ENCODE results near the gene HCAR3.
"Not testable (repeated sequence)": the region's sequence is repeated elsewhere in the genome, so short reads cannot be mapped to it uniquely, and the experiment has no call there.

Gene HCAR3

DNA sequence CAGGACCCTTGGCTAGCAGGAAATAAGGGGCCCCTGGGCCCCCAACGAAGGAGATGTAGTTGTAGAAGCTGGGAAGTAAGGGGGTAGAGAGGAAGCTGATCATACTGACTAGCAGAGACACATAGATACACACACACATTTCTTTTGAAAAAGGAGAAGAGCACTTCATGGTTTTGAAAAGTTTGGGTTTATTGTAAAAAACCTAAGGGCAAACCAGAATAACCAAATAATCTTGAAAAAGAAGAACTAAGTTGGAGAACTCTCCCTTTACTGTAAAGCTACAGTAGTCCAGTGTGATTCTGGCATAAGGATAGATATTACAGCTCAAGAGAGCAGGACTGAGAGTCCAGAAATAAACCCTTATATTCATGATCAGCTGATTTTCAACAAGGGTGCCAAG is 5.8 kb upstream of the HCAR3 start:
- DNase-seq (ENCODE audit: low read depth in 1 of 2, low spot score in 1 of 2) = no peak

DNA sequence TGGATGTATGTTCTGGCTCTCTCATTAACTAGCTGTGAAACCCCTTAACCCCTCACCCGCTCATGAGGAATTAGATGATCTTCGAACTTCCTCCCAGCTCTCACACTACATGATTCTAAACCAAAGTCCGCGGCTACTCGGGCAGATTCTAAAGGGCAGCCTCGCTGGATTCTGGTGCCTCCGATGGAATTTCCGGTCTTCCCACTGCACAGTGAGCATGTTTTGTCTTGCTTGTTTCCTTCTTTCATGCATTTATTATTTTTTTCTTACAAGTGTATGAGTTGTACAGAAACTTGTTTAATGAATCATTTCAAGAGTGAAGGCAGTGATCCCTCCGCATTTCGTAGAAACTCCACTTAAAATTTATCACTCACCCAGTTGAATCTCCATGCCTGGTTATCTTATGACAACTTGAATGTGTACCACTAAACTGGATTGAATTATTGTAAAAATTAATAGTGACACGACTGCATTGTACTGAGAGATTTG is 4.5 kb upstream of the HCAR3 start:
- no peak for DNase-seq (ENCODE audit: low read depth in 1 of 2, low spot score in 1 of 2)

DNA sequence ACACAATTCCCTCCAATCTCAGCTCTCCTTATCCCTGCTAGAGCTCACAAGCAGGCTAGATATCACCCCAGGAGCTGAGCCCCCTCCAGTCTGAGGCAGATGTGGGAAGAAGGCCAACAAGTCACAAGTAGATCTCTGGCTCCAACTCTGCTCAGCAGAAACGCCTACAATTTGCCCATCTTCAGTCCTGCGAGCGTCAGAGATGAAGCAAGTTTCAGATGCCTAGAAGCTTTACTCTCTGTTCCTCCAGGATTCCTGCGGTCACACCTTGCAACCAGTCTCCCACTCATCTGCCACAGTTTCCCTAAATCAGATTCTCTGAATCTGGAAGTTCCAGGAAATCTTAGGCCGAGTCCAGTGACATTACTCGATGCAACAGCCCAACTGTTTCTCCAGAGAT is 1.4 kb downstream of the HCAR3 start:
- DNase-seq (ENCODE audit: low read depth in 1 of 2, low spot score in 1 of 2) = not testable (repeated sequence)

DNA sequence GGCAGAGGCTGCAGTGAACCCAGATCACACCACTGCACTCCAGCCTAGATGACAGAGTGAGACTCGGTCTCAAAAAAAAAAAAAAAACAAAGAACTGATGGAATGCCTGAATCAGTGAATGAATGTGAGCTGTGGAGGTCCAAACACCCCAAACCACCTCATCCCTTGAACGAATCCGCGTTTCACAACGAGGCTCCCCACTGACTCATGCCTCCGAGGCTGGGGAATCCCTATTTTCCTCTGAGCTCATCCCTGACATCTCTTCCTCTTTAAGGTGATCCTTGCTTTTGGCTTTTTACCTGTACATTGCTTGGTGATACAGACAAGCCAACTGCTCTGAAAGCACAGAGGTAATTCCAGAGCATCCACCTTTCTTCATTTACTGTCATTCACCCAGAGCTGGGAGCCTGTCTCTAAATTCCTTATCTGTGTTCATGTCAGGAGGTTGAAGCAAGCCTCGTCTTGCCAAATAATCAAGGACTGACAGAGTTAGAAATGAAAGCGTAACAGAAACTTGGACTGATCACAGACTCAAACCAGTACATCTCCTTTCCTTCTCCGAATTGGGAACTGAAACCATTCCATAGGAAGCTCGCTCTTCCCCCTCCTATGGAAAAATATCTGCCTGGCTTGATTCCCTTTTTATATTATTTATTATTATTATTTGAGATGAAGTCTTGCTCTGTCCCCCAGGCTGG is 3.0 kb downstream of the HCAR3 start:
- DNase-seq (ENCODE audit: low read depth in 1 of 2, low spot score in 1 of 2) = not testable (repeated sequence)

DNA sequence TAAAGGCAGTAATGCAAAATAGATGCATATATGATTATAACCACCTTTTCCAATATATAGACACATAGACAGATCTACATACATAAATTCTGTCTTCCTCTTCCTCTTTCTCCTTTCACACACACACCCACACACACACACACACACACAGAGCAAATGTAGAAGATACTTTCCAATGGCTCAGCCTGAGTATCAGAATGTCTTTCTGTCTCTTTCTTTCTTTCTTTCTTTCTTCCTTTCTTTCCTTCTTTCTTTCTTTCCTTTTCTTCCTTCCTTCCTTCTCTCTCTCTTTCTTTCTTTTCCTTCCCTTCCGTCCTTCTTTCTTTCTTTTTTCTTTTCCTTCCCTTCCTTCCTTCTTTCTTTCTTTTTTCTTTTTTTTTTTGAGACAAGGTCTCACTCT is 5.3 kb downstream of the HCAR3 start:
- DNase-seq (ENCODE audit: low read depth in 1 of 2, low spot score in 1 of 2) = not testable (repeated sequence)

DNA sequence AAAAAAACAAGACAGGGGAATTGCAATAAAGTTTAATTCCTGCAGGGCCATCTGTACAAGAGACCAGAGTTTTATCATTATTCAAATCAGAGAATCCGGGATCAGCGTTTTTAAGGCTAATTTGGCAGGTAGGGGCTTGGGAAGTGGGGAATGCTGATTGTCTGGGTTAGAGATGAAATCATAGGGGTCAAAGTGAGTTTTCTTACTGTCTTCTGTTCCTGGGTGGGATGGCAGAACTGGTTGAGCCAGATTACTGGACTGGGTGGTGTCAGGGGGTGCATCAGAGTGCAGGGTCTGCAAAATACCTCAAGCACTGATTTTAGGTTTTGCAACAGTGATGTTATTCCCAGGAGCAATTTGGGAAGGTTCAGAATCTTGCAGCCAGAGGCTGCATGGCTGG is 6.3 kb downstream of the HCAR3 start:
- DNase-seq (ENCODE audit: low read depth in 1 of 2, low spot score in 1 of 2) = not testable (repeated sequence)

DNA sequence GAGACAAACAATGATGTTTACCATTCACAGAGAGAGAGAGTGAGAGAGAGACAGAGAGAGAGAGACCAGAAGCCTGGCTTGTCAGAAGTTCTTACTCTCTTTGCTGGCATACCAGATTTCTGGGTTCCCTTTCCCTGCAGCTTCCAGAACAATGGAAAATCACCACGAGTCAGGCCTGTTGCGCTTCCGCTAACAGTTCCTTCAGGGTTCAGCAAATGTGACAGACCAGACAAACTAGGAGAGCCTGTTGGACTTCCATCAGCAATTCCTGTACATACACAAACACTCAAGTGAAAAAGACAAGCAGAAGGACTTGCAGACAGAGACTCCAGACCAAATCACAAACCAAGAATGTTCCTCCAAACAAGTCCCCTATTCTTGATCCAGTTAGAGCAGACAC is 7.3 kb downstream of the HCAR3 start:
- DNase-seq (ENCODE audit: low read depth in 1 of 2, low spot score in 1 of 2) = not testable (repeated sequence)

DNA sequence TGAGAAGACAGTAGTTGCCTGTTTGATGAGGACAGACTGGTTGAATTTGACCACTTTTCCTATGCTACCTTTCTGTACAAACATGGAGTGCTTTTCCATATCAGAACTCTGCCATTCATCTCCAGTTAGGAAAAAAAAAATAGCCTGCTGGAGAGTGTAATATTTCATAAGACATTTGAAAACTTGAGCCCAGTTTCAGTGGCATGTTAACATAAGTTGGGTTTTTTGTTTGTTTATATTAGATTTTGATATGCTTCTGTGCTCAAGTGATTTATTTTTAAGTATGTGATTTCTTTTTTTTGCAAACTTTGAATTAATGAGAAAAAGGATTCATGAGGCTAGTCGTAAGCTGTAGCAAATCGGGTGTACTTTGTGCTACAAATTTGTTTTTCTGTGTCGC is 12.8 kb downstream of the HCAR3 start:
- not testable (repeated sequence) for DNase-seq (ENCODE audit: low read depth in 1 of 2, low spot score in 1 of 2)

DNA sequence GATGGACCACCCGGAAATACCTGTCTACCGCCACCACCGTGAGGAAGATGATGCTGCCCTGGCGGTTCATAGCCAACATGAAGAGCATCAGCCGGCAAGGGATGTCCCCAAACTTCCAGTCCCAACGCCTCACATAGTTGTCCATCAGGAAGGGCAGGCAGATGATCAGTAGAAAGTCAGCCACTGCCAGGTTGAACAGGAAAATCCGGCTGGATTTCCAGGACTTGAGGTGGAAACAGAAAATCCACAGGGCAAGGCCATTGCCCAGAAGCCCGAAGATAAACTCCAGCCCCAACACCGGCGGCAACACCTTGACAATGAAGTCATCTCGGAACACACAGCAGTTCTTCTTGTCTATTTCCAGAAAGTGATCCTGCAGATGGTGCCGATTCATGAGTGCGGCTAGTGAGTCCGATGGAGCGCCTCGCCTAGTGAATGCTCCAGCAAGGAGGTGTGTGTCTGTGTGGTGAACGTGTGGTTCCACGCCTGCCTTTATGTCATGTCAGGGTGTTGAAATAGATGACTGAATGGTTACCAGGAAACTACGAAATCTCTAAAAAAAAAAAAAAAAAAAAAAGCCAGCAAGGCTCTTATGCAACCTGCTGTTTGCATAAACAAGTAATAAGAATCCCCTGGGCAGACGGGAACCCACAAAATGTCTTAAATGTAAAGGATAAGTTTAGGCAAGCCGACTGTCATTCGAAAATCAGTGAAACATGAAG is 13.6 kb downstream of the HCAR3 start, which contains the start of gene HCAR2:
Gene HCAR2, minus strand, starts transcription at position 468 of the 722 bp plus-strand sequence. Its CDS starts 74 bp downstream, at position 394.
- DNase-seq (ENCODE audit: low read depth in 1 of 2, low spot score in 1 of 2) = not testable (repeated sequence)

DNA sequence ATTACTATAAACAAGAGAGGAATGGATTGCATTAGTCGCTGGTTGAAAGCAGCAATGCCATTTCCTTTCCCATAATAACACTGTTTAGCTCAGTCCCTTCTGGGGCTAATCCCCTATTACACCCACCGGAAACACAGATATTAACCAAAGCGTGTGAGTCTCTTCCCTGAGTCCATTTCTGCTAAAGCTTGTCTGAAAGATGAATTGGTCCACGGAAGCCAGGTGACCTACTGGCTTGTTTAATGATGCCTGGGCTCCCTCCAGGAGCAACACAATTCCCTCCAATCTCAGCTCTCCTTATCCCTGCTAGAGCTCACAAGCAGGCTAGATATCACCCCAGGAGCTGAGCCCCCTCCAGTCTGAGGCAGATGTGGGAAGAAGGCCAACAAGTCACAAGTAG is 15.1 kb downstream of the HCAR3 start:
- DNase-seq (ENCODE audit: low read depth in 1 of 2, low spot score in 1 of 2) = not testable (repeated sequence)

DNA sequence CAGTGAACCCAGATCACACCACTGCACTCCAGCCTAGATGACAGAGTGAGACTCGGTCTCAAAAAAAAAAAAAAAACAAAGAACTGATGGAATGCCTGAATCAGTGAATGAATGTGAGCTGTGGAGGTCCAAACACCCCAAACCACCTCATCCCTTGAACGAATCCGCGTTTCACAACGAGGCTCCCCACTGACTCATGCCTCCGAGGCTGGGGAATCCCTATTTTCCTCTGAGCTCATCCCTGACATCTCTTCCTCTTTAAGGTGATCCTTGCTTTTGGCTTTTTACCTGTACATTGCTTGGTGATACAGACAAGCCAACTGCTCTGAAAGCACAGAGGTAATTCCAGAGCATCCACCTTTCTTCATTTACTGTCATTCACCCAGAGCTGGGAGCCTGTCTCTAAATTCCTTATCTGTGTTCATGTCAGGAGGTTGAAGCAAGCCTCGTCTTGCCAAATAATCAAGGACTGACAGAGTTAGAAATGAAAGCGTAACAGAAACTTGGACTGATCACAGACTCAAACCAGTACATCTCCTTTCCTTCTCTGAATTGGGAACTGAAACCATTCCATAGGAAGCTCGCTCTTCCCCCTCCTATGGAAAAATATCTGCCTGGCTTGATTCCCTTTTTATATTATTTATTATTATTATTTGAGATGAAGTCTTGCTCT is 16.4 kb downstream of the HCAR3 start:
- not testable (repeated sequence) for DNase-seq (ENCODE audit: low read depth in 1 of 2, low spot score in 1 of 2)

DNA sequence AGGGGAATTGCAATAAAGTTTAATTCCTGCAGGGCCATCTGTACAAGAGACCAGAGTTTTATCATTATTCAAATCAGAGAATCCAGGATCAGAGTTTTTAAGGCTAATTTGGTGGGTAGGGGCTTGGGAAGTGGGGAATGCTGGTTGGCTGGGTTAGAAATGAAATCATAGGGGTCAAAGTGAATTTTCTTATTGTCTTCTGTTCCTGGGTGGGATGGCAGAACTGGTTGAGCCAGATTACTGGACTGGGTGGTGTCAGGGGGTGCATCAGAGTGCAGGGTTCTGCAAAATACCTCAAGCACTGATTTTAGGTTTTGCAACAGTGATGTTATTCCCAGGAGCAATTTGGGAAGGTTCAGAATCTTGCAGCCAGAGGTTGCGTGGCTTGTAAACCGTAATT is 19.7 kb downstream of the HCAR3 start:
- DNase-seq (ENCODE audit: low read depth in 1 of 2, low spot score in 1 of 2) = not testable (repeated sequence)

DNA sequence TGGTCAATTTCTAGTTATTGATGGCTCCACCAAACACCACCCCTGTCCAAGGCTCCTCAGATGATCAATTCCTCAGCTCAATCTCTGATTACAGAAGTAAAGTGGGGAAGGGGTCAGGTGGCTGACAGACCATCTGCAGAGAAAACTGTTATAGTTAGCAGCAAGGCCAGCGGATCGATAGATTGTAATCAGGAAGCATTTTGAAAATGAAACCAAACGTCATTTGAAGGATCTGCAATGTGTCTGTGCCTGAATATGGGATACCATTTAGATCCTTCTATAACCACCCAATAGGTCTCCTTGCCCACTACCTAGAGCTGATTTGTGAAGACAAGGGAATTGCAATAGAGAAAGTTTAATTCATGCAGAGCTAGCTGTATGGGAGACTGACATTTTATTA is 25.0 kb downstream of the HCAR3 start:
- DNase-seq (ENCODE audit: low read depth in 1 of 2, low spot score in 1 of 2) = no peak

DNA sequence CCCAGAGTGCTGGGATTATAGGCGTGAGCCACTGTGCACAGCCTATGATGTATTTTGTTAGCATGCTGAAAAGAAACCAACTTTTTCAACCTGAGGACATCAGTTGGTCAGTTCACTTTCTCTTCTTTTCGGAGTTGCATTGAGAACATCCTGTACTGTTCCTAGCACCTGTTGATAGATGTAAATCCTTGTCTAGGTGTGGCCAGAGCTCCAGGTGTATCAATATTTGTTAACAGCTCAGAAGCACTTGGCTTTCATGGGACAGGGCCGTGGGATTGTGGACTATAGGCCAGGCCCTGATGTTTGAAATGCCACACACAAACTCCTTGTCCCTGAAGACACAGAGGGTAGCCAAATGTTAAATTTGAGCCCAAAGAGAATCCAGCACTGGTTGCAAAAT is 28.3 kb downstream of the HCAR3 start:
- no peak for DNase-seq (ENCODE audit: low read depth in 1 of 2, low spot score in 1 of 2)

DNA sequence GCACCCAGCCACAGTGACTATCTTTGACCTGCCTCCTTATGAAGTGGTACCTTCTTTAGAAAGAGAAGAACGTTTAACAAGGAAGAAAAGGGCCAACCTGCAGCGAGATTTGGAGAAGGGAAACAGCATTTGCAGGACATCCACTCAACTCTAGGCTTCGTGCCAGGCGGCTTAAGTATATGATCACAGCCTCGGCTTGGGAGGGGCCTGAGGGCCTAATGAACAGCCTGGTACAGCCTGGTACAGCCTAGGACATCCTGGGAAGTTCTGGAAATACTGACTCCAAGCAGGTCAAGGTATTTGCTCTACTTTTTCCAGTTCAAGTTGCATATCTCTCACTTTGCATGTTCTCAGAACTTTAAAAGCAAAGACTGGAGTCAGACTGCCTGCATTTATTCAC is 29.5 kb downstream of the HCAR3 start:
- no peak for DNase-seq (ENCODE audit: low read depth in 1 of 2, low spot score in 1 of 2)

DNA sequence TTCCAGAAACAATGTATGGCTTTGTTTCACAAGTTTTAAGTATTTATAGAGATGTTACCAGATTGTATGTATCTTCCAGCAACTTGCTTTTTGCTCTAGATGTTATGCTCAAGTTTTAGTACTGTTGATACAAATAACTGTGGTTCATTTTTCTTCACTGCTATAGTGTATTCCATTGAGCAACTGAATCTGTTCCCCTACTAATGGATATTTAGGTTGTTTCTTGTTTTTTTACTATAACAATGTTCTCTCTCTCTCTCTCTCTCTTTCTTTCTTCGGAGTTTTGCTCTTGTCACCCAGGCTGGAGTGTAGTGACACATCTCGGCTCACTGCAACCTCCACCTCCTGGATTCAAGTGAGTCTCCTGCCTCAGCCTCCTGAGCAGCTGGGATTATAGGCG is 30.1 kb downstream of the HCAR3 start:
- no peak for DNase-seq (ENCODE audit: low read depth in 1 of 2, low spot score in 1 of 2)

DNA sequence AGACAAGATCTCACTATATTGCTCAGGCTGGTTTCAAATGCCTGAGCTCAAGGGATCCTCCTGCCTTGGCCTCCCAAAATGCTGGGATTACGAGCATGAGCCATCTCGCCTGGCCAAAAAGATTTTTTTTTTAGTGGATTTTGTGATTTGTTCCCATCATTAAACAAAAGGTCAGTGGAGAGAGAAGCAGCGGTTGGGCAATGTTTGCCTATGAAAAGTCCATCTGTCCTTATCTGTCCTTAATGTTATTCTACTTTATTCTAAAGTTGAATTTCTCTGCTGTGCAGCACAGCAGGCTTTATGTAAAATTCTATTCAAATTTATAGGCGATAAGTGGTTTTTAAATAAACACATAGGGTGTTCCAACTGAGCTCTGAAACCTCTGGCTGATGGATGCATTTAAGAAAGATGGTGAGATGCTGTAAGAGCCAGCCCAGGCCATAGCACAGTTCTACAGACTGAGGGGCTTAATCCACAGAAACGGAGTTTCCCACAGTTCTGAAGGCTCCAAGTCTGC is 32.3 kb downstream of the HCAR3 start:
- DNase-seq (ENCODE audit: low read depth in 1 of 2, low spot score in 1 of 2) = no peak

DNA sequence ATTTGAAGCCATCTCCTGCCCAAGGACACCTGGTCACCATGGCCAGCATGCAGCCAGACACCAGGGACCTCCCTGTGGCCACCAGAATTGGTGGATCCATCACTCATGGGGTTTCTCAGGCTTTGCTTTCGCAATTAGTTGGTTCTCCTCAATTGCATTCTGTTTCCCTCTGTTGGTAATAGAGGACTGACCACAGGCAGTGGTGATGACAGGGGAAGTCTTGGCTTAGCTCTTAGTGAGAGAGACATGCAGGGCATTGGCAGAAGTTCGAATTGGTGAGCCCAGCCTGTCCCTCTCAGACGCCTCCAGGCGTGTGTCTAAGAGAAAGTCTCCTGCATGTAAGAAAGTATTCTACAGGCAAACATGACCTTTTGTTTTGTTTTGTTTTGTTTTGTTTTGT is 34.8 kb downstream of the HCAR3 start:
- DNase-seq (ENCODE audit: low read depth in 1 of 2, low spot score in 1 of 2) = no peak

DNA sequence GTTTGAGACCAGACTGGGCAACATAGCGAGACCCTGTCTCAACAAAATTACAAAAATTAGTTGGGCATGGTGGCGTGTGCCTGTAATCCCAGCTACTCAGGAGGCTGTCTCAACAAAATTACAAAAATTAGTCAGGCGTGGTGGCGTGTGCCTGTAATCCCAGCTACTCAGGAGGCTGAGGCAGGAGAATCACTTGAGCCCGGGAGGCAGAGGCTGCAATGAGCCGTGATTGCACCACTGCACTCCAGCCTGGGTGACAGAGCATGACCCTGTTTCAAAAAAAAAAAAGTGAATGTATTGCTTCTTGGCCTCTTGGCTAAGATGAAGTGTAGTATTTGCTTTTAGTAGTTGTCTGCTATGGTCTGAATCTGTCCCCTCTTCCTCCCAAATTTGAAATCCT is 35.6 kb downstream of the HCAR3 start:
- not testable (repeated sequence) for DNase-seq (ENCODE audit: low read depth in 1 of 2, low spot score in 1 of 2)

DNA sequence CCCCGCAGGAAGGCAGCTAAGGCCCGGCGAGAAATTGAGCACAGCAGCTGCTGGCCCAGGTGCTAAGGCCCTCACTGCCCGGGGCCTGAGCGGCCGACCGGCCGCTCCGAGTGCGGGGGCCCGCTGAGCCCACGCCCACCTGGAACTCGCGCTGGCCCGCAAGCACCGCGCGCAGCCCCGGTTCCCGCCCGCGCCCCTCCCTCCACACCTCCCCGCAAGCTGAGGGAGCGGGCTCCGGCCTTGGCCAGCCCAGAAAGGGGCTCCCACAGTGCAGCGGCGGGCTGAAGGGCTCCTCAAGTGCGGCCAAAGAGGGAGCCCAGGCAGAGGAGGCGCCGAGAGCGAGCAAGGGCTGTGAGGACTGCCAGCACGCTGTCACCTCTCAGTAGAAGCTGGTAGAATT is 39.8 kb downstream of the HCAR3 start:
- DNase-seq (ENCODE audit: low read depth in 1 of 2, low spot score in 1 of 2) = not testable (repeated sequence)

DNA sequence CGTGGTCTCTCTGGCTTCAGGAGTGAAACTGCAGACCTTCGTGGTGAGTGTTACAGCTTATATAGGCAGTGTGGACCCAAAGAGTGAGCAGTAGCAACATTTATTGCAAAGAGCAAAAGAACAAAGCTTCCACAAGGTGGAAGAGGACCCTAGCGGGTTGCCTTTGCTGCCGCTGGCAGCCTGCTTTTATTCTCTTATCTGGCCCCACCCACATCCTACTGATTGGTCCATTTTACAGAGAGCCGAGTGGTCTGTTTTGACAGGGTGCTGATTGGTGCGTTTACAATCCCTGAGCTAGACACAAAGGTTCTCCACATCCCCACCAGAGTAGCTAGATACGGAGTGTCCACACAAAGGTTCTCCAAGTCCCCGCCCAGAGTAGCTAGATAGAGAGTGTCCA is 40.6 kb downstream of the HCAR3 start:
- not testable (repeated sequence) for DNase-seq (ENCODE audit: low read depth in 1 of 2, low spot score in 1 of 2)

DNA sequence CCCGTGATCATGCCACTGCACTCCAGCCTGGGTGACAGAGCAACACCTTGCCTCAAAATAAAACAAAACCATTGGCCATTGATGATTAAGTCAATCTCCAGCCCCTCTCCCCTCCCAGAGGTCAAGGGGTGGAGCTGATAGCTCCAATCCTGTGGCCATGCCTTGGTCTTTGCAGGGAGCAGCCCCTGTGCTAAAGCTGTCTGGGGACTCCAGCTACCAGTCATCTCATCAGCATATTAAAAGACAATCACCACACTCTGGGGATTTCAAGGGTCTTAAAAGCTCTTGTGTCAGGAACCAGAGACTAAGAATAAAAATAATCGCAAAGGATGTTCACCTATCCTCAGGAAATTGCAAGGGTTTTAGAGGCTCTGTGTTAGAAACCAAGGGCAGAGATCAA is 44.1 kb downstream of the HCAR3 start:
- DNase-seq (ENCODE audit: low read depth in 1 of 2, low spot score in 1 of 2) = no peak
